ENCODE measurements around the gene KLK7. TPM values are rescaled to one million over a fixed set of nuclear protein-coding genes. Genes with fewer than 3 reads are reported as not detected.

KLK7 gene
- total RNA-seq, 1 donor from 2014 or later: 0.51 TPM

- no peak for DNase-seq
These were observed 51.6 kb downstream of the KLK7 start for GRCh38 chr19:50932018-50932689.

- no peak for DNase-seq
These were observed 52.7 kb downstream of the KLK7 start for GRCh38 chr19:50931023-50931422.

GRCh38 chr19:50928831-50929230, 54.9 kb downstream of the KLK7 start:
- no peak for DNase-seq

Other genes starting within 250 kb of the KLK7 start
- not detected for gene GPR32, start 213.5 kb downstream of the KLK7 start, total RNA-seq
- not detected for gene ACP4, start 193.5 kb downstream of the KLK7 start, total RNA-seq
- not detected for gene KLK1, start 160.1 kb downstream of the KLK7 start, total RNA-seq
- not detected for gene KLK15, start 150.3 kb downstream of the KLK7 start, total RNA-seq
- gene KLK3, start 129.0 kb downstream of the KLK7 start, total RNA-seq: not detected
- gene KLK2, start 110.5 kb downstream of the KLK7 start, total RNA-seq: not detected
- not detected for gene KLK4, start 72.5 kb downstream of the KLK7 start, total RNA-seq
- 1.1 TPM for gene KLK5, start 30.9 kb downstream of the KLK7 start, total RNA-seq
- not detected for gene KLK6, start 14.3 kb downstream of the KLK7 start, total RNA-seq
- gene KLK8, start 17.7 kb upstream of the KLK7 start, total RNA-seq: 1.3 TPM
- gene KLK10, start 35.8 kb upstream of the KLK7 start, total RNA-seq: 13.8 TPM
- 11.4 TPM for gene KLK11, start 42.7 kb upstream of the KLK7 start, total RNA-seq
- gene KLK12, start 51.1 kb upstream of the KLK7 start, total RNA-seq: 7.2 TPM
- gene KLK13, start 81.2 kb upstream of the KLK7 start, total RNA-seq: 4.8 TPM
- gene KLK14, start 99.0 kb upstream of the KLK7 start, total RNA-seq: 0.72 TPM
- gene CTU1, start 124.5 kb upstream of the KLK7 start, total RNA-seq: 6.1 TPM
- gene SIGLEC9, start 141.0 kb upstream of the KLK7 start, total RNA-seq: 0.21 TPM
- not detected for gene SIGLEC7, start 158.4 kb upstream of the KLK7 start, total RNA-seq
- gene CD33, start 241.2 kb upstream of the KLK7 start, total RNA-seq: 3.5 TPM

Measured in tongue (tissue), 2 donors.